Common myeloid progenitor, CD34-positive (primary cell): ENCODE measurements around the gene NPAS3.

Experiments used
- CTCF ChIA-PET: fragments of 350-600 bp; sonication (Branson Sonifier 250); formaldehyde crosslinking; loops from one replicate; lab custom pipeline; 2021; ENCODE audit warnings: antibody characterized with exemption; lab: Charles Lee
- POLR2A ChIA-PET: fragments of 350-600 bp; sonication (Branson Sonifier 250); formaldehyde crosslinking; loops from one replicate; lab custom pipeline; 2021; ENCODE audit warnings: antibody characterized with exemption; lab: Charles Lee
- DNase-seq, 3 donors: peaks; one replicate each; pipeline versions ENCODE4 v3.0.0 to v3.0.0-alpha.2; 2013
- H3K27ac ChIP-seq, 2 experiments: 1 replicate in 1 of 2; 2 replicates in 1 of 2; pipeline ENCODE4 v1.7.0; 2013; ENCODE audit warnings: inconsistent platforms in 2 of 2, low read length in 2 of 2, mild to moderate bottlenecking in 2 of 2, low read depth in 1 of 2, moderate library complexity in 1 of 2; ENCODE audit not compliant: severe bottlenecking in 2 of 2, insufficient read depth in 1 of 2, poor library complexity in 1 of 2
- H3K27me3 ChIP-seq, 5 experiments: replicated peaks in 2 of 5; 1 replicate in 3 of 5; 2 replicates in 2 of 5; pipeline versions ENCODE4 v1.6.1 to v1.7.0; 2013; ENCODE audit warnings: low read length in 4 of 5, mild to moderate bottlenecking in 2 of 5, moderate library complexity in 2 of 5, inconsistent platforms in 1 of 5; ENCODE audit not compliant: insufficient read depth in 5 of 5, control insufficient read depth in 4 of 5
- H3K36me3 ChIP-seq, 4 experiments: 1 replicate in 2 of 4; 2 replicates in 2 of 4; pipeline versions ENCODE4 v1.6.1 to v1.7.0; 2013; ENCODE audit warnings: low read length in 3 of 4, control low read depth in 1 of 4, mild to moderate bottlenecking in 1 of 4; ENCODE audit not compliant: control insufficient read depth in 4 of 4, insufficient read depth in 4 of 4
- H3K4me1 ChIP-seq, 4 experiments: 1 replicate in 3 of 4; 2 replicates in 1 of 4; pipeline versions ENCODE4 v1.6.1 to v1.7.1; 2013; ENCODE audit warnings: low read length in 3 of 4, mild to moderate bottlenecking in 3 of 4, control low read depth in 1 of 4, inconsistent platforms in 1 of 4, moderate library complexity in 1 of 4; ENCODE audit not compliant: control insufficient read depth in 4 of 4, insufficient read depth in 4 of 4; ENCODE audit errors: control extremely low read depth in 1 of 4
- H3K4me3 ChIP-seq, 7 experiments: 1 replicate in 4 of 7; 2 replicates in 3 of 7; pipeline versions ENCODE4 v1.5.1 to v1.7.0; 2013; ENCODE audit warnings: mild to moderate bottlenecking in 7 of 7, low read length in 6 of 7, moderate library complexity in 6 of 7, inconsistent platforms in 2 of 7, low read depth in 2 of 7, control low read depth in 1 of 7; ENCODE audit not compliant: insufficient read depth in 4 of 7, control insufficient read depth in 1 of 7; ENCODE audit errors: extremely low read depth in 1 of 7
- H3K9me3 ChIP-seq, 5 experiments: 1 replicate in 4 of 5; 2 replicates in 1 of 5; pipeline versions ENCODE4 v1.6.1 to v1.7.1; 2013; ENCODE audit warnings: low read length in 4 of 5, mild to moderate bottlenecking in 2 of 5, inconsistent platforms in 1 of 5, low read depth in 1 of 5, moderate library complexity in 1 of 5; ENCODE audit not compliant: control insufficient read depth in 4 of 5, insufficient read depth in 2 of 5; ENCODE audit errors: control extremely low read depth in 1 of 5
- WGBS: methylation state at CpG from one replicate; pipeline ENCODE4 v1.1.5; 2013; ENCODE audit not compliant: insufficient coverage; 5-methylcytosine and 5-hydroxymethylcytosine counted together

NPAS3 gene

GRCh38 chr14:32977913-32978312 lies 39.2 kb downstream of the NPAS3 start:
- Histone ChIP-seq H3K27me3 (no peaks in the 10 kb centered on the region), H3K27ac (no peak overlapping the region), H3K4me3 (no peak overlapping the region), H3K36me3 (no peaks in the 10 kb centered on the region), H3K9me3 (no peaks in the 10 kb centered on the region), H3K4me1 (no peaks in the 10 kb centered on the region)
- ChIA-PET CTCF (no interaction called here), POLR2A (no interaction called here)
- no CpG with 5 or more reads among the region's 2 CpGs for WGBS
- peak in 2 of 3 donors; percentile 13 to 28 for DNase-seq

GRCh38 chr14:32978691-32979255 lies 40.1 kb downstream of the NPAS3 start:
- Histone ChIP-seq H3K27ac (no peak overlapping the region), H3K4me3 (no peak overlapping the region), H3K4me1 (no peaks in the 10 kb centered on the region), H3K9me3 (no peaks in the 10 kb centered on the region), H3K36me3 (no peaks in the 10 kb centered on the region), H3K27me3 (no peaks in the 10 kb centered on the region)
- POLR2A ChIA-PET: no interaction called here
- DNase-seq: no peak
- 96% methylated on average over 4 of the region's 4 CpGs for WGBS
- CTCF ChIA-PET: no interaction called here

- whole genome bisulfite sequencing: 95% methylated on average over 3 of the region's 6 CpGs
Observed at GRCh38 chr14:32980178-32980901, 41.7 kb downstream of the NPAS3 start.

GRCh38 chr14:32980902-32981501 lies 42.3 kb downstream of the NPAS3 start:
- ChIA-PET POLR2A (no interaction called here), CTCF (no interaction called here)
- 95% methylated on average over 2 of the region's 3 CpGs for whole genome bisulfite sequencing
- DNase-seq: no peak
- H3K27ac ChIP-seq: no peak overlapping the region
- no peaks in the 10 kb centered on the region for H3K9me3 ChIP-seq
- H3K36me3 ChIP-seq: no peaks in the 10 kb centered on the region
- H3K4me3 ChIP-seq: no peak overlapping the region
- no peaks in the 10 kb centered on the region for H3K4me1 ChIP-seq
- H3K27me3 ChIP-seq: no peaks in the 10 kb centered on the region

More at GRCh38 chr14:32980178-32980901, 41.7 kb downstream of the NPAS3 start:
- Histone ChIP-seq H3K36me3 (no peaks in the 10 kb centered on the region), H3K27me3 (no peaks in the 10 kb centered on the region), H3K4me3 (no peak overlapping the region), H3K9me3 (no peaks in the 10 kb centered on the region), H3K4me1 (no peaks in the 10 kb centered on the region), H3K27ac (no peak overlapping the region)
- POLR2A ChIA-PET: no interaction called here
- no peak for DNase-seq
- CTCF ChIA-PET: no interaction called here

GRCh38 chr14:32984241-32984930 lies 45.7 kb downstream of the NPAS3 start:
- no peaks in the 10 kb centered on the region for H3K36me3 ChIP-seq
- no peak overlapping the region for H3K4me3 ChIP-seq
- H3K9me3 ChIP-seq: peaks cover 0 to 3% (median 0%) of the 10 kb centered on the region in 5 experiments
- H3K27ac ChIP-seq: no peak overlapping the region
- POLR2A ChIA-PET: no interaction called here
- CTCF ChIA-PET: no interaction called here
- H3K4me1 ChIP-seq: no peaks in the 10 kb centered on the region
- 90% methylated on average over 1 of the region's 2 CpGs for WGBS
- DNase-seq: no peak
- H3K27me3 ChIP-seq: no peaks in the 10 kb centered on the region

GRCh38 chr14:32985866-32986265 lies 47.2 kb downstream of the NPAS3 start:
- POLR2A ChIA-PET: no interaction called here
- Histone ChIP-seq H3K27me3 (no peaks in the 10 kb centered on the region), H3K4me3 (no peak overlapping the region), H3K9me3 (peaks cover 0 to 3% (median 0%) of the 10 kb centered on the region in 5 experiments), H3K4me1 (no peaks in the 10 kb centered on the region), H3K36me3 (no peaks in the 10 kb centered on the region), H3K27ac (no peak overlapping the region)
- WGBS: 92% methylated on average over 8 of the region's 8 CpGs
- no peak for DNase-seq
- CTCF ChIA-PET: no interaction called here
